HEK293 (cell line): ENCODE data around the gene CHN1.

Experiments used
- CTCF ChIA-PET: fragments of 350-600 bp; formaldehyde crosslinking; extraction: SDS; loops from one replicate; lab custom pipeline; 2021; ENCODE audit warnings: antibody characterized with exemption; lab: Yijun Ruan, JAX
- POLR2A ChIA-PET: fragments of 300-600 bp; formaldehyde crosslinking; extraction: SDS; loops from one replicate; lab custom pipeline; 2020; ENCODE audit warnings: antibody characterized with exemption, inconsistent platforms; lab: Yijun Ruan, JAX
- H3K27ac ChIP-seq: fragments of 200-500 bp; sonication (Bioruptor generic); 2 replicates; pipeline ENCODE4 v1.5.1; 2014; ENCODE audit warnings: low read depth, low read length, control low read depth, inconsistent platforms; ENCODE audit errors: extremely low read depth
- H3K36me3 ChIP-seq, 2 experiments: fragments of 200-500 bp in 1 of 2; sonication (Bioruptor generic) in 1 of 2; 1 replicate in 1 of 2; 2 replicates in 1 of 2; pipeline ENCODE4 v1.5.1; 2014 to 2017; ENCODE audit warnings: inconsistent platforms in 2 of 2, low read length in 2 of 2; ENCODE audit not compliant: control insufficient read depth in 2 of 2, insufficient read depth in 1 of 2
- H3K4me1 ChIP-seq: fragments of 200-500 bp; sonication (Bioruptor generic); 2 replicates; pipeline ENCODE4 v1.5.1; 2014; ENCODE audit warnings: mild to moderate bottlenecking, low read length, inconsistent platforms; ENCODE audit not compliant: control insufficient read depth, insufficient read depth
- H3K4me3 ChIP-seq: 2 replicates; pipeline ENCODE4 v1.5.1; 2011; ENCODE audit warnings: low read depth, mild to moderate bottlenecking, control low read depth, low read length, moderate library complexity
- H3K9me3 ChIP-seq: fragments of 200-500 bp; sonication (Bioruptor generic); 2 replicates; pipeline ENCODE4 v1.5.1; 2014; ENCODE audit warnings: low read depth, low read length, inconsistent platforms; ENCODE audit not compliant: control insufficient read depth, insufficient read depth
- MEIS1 ChIP-seq: sonication (generic); formaldehyde crosslinking; IDR thresholded peaks from 2 replicates; pipeline ENCODE4 v1.8.1; 2022; ENCODE audit warnings: missing genetic modification reagents, mild to moderate bottlenecking, borderline replicate concordance
- PRDM6 ChIP-seq: fragments of 450-650 bp; formaldehyde crosslinking; IDR thresholded peaks from 2 replicates; pipeline ENCODE4 v1.5.1; 2017; ENCODE audit warnings: missing biosample characterization, missing genetic modification characterization
- SP3 ChIP-seq: fragments of 450-650 bp; formaldehyde crosslinking; IDR thresholded peaks from 2 replicates; pipeline ENCODE4 v1.5.1; 2016; ENCODE audit warnings: missing biosample characterization, missing genetic modification characterization
- SP7 ChIP-seq: fragments of 450-650 bp; formaldehyde crosslinking; IDR thresholded peaks from 2 replicates; pipeline ENCODE4 v1.5.1; 2016; ENCODE audit warnings: missing biosample characterization, missing genetic modification characterization
- ZBTB44 ChIP-seq: fragments of 450-650 bp; IDR thresholded peaks from 2 replicates; pipeline ENCODE4 v1.5.1; 2018; ENCODE audit warnings: missing biosample characterization, mild to moderate bottlenecking, missing genetic modification characterization
- ZIC2 ChIP-seq: fragments of 450-650 bp; formaldehyde crosslinking; IDR thresholded peaks from 2 replicates; pipeline ENCODE4 v1.5.1; 2016; ENCODE audit warnings: missing biosample characterization, missing genetic modification characterization
- ZNF140 ChIP-seq: fragments of 450-650 bp; formaldehyde crosslinking; IDR thresholded peaks from 2 replicates; pipeline ENCODE4 v1.5.1; 2016; ENCODE audit warnings: missing biosample characterization, missing genetic modification characterization
- ZNF16 ChIP-seq: fragments of 450-650 bp; formaldehyde crosslinking; IDR thresholded peaks from 2 replicates; pipeline ENCODE4 v1.5.1; 2016; ENCODE audit warnings: low read depth, missing biosample characterization, missing genetic modification characterization
- ZNF211 ChIP-seq: fragments of 450-650 bp; formaldehyde crosslinking; IDR thresholded peaks from 2 replicates; pipeline ENCODE4 v1.5.1; 2016; ENCODE audit warnings: low read depth, missing biosample characterization, missing genetic modification characterization
- ZNF26 ChIP-seq: fragments of 450-650 bp; formaldehyde crosslinking; IDR thresholded peaks from 2 replicates; pipeline ENCODE4 v1.5.1; 2016; ENCODE audit warnings: missing biosample characterization, missing genetic modification characterization
- ZNF302 ChIP-seq: fragments of 450-650 bp; formaldehyde crosslinking; IDR thresholded peaks from 2 replicates; pipeline ENCODE4 v1.5.1; 2016; ENCODE audit warnings: missing biosample characterization, missing genetic modification characterization, low read depth
- ZNF324 ChIP-seq: fragments of 450-650 bp; formaldehyde crosslinking; IDR thresholded peaks from 2 replicates; pipeline ENCODE4 v1.5.1; 2016; ENCODE audit warnings: missing biosample characterization, missing genetic modification characterization
- ZNF350 ChIP-seq: fragments of 450-650 bp; formaldehyde crosslinking; IDR thresholded peaks from 2 replicates; pipeline ENCODE4 v1.5.0; 2017; ENCODE audit warnings: missing biosample characterization, mild to moderate bottlenecking, missing genetic modification characterization
- ZNF416 ChIP-seq: fragments of 450-650 bp; formaldehyde crosslinking; IDR thresholded peaks from 2 replicates; pipeline ENCODE4 v1.5.1; 2016; ENCODE audit warnings: missing biosample characterization, missing genetic modification characterization
- ZNF514 ChIP-seq: fragments of 450-650 bp; formaldehyde crosslinking; IDR thresholded peaks from 2 replicates; pipeline ENCODE4 v1.5.1; 2016; ENCODE audit warnings: missing biosample characterization, missing genetic modification characterization
- ZNF555 ChIP-seq: fragments of 450-650 bp; formaldehyde crosslinking; conservative IDR thresholded peaks from 2 replicates; pipeline ENCODE4 v1.5.1; 2017; ENCODE audit warnings: missing biosample characterization, mild to moderate bottlenecking, missing genetic modification characterization, inconsistent platforms
- ZNF571 ChIP-seq: fragments of 450-650 bp; formaldehyde crosslinking; IDR thresholded peaks from 2 replicates; pipeline ENCODE4 v1.5.0; 2017; ENCODE audit warnings: missing biosample characterization, missing genetic modification characterization
- ZNF610 ChIP-seq: fragments of 450-650 bp; formaldehyde crosslinking; IDR thresholded peaks from 2 replicates; pipeline ENCODE4 v1.5.1; 2016; ENCODE audit warnings: missing biosample characterization, missing genetic modification characterization, borderline replicate concordance
- ZNF624 ChIP-seq: fragments of 450-650 bp; formaldehyde crosslinking; IDR thresholded peaks from 2 replicates; pipeline ENCODE4 v1.5.1; 2017; ENCODE audit warnings: missing biosample characterization, missing genetic modification characterization
- ZNF654 ChIP-seq: fragments of 450-650 bp; formaldehyde crosslinking; IDR thresholded peaks from 2 replicates; pipeline ENCODE4 v1.5.1; 2016; ENCODE audit warnings: low read depth, missing biosample characterization, missing genetic modification characterization
- ZNF658 ChIP-seq: fragments of 450-650 bp; formaldehyde crosslinking; IDR thresholded peaks from 2 replicates; pipeline ENCODE4; 2016; ENCODE audit warnings: missing biosample characterization, missing genetic modification characterization
- ZNF701 ChIP-seq: fragments of 450-650 bp; formaldehyde crosslinking; IDR thresholded peaks from 2 replicates; pipeline ENCODE4 v1.5.1; 2016; ENCODE audit warnings: missing biosample characterization, missing genetic modification characterization
- ZNF704 ChIP-seq: fragments of 450-650 bp; formaldehyde crosslinking; IDR thresholded peaks from 2 replicates; pipeline ENCODE4 v1.5.1; 2016; ENCODE audit warnings: missing biosample characterization, missing genetic modification characterization
- ZNF768 ChIP-seq: fragments of 450-650 bp; formaldehyde crosslinking; IDR thresholded peaks from 2 replicates; pipeline ENCODE4 v1.5.1; 2018; ENCODE audit warnings: missing biosample characterization, mild to moderate bottlenecking, missing genetic modification characterization

The CHN1 gene

GRCh38 chr2:174868878-174869277 is 136.3 kb downstream of the CHN1 start:
- TF ChIP-seq ZNF211 (tag by site-specific recombination) (no peak), ZNF16 (tag by site-specific recombination) (no peak), SP7 (tag by site-specific recombination) (no peak), MEIS1 (no peak), ZNF768 (tag by site-specific recombination) (no peak), ZNF302 (tag by site-specific recombination) (no peak), ZBTB44 (tag by site-specific recombination) (no peak), ZNF140 (tag by site-specific recombination) (no peak), ZNF350 (tag by site-specific recombination) (no peak)
- POLR2A ChIA-PET: no interaction called here
- H3K27ac ChIP-seq: no peak overlapping the region
- H3K4me3 ChIP-seq: no peak overlapping the region
- H3K36me3 ChIP-seq: no peaks in the 10 kb centered on the region
- CTCF ChIA-PET: no interaction called here
- no peaks in the 10 kb centered on the region for H3K4me1 ChIP-seq
- H3K9me3 ChIP-seq: no peaks in the 10 kb centered on the region

- Histone ChIP-seq H3K27ac (no peak overlapping the region), H3K36me3 (no peaks in the 10 kb centered on the region), H3K9me3 (no peaks in the 10 kb centered on the region), H3K4me3 (no peak overlapping the region), H3K4me1 (no peaks in the 10 kb centered on the region)
- ChIA-PET CTCF (interaction anchor here (1.0 kb wide), 1 partner anchor 117 kb away, joined by 4 read pairs; no protein-coding TSS in a partner anchor), POLR2A (no interaction called here)
- TF ChIP-seq ZNF324 (no peak), SP7 (tag by site-specific recombination) (no peak), ZNF416 (no peak), ZNF514 (no peak), ZNF701 (tag by site-specific recombination) (no peak), ZNF654 (tag by site-specific recombination) (no peak), SP3 (tag by site-specific recombination) (no peak), PRDM6 (tag by site-specific recombination) (no peak), ZNF658 (no peak), ZNF624 (no peak), ZNF610 (tag by site-specific recombination) (no peak), ZNF571 (tag by site-specific recombination) (no peak), ZNF704 (no peak), ZNF555 (tag by site-specific recombination) (no peak), ZNF26 (tag by site-specific recombination) (no peak), ZIC2 (tag by site-specific recombination) (no peak)
Observed at GRCh38 chr2:174866421-174866820, 138.8 kb downstream of the CHN1 start.
